ENCODE results near the gene P2RX5.

- TF ChIP-seq CTCF (IDR thresholded peaks at IDR 0.05) (no peak), POLR2AphosphoS5 (IDR thresholded peaks at IDR 0.05) (no peak), POLR2A (IDR thresholded peaks at IDR 0.05) (no peak), EP300 (IDR thresholded peaks at IDR 0.05) (no peak)
Measured at GRCh38 chr17:3719265-3719664, 23.3 kb upstream of the P2RX5 start.

Data from suprapubic skin (tissue), 4 donors.